NCI-H510A treated with DMSO at 0.1 percent for 48 hours (cell line): ENCODE data around the gene ATP2C1.
"Not testable (repeated sequence)": the region's sequence is repeated elsewhere in the genome, so short reads cannot be mapped to it uniquely, and the experiment has no call there.

ENCODE experiments used
- DNase-seq: peaks from one replicate; lab custom pipeline; 2025; lab: John Stamatoyannopoulos, UW

ATP2C1 gene

GRCh38 chr3:130935761-130936492, 42.0 kb downstream of the ATP2C1 start:
- DNase-seq = no peak

- no peak for DNase-seq
Observed at GRCh38 chr3:130939753-130940152, 45.9 kb downstream of the ATP2C1 start.

- DNase-seq = no peak
Observed at GRCh38 chr3:130941793-130942192, 47.9 kb downstream of the ATP2C1 start.

- no peak for DNase-seq
Observed at GRCh38 chr3:130946882-130947281, 53.0 kb downstream of the ATP2C1 start.

GRCh38 chr3:130948001-130948773, 54.3 kb downstream of the ATP2C1 start:
- no peak for DNase-seq

GRCh38 chr3:130948929-130949328, 55.0 kb downstream of the ATP2C1 start:
- DNase-seq = no peak

GRCh38 chr3:130950124-130950523, 56.2 kb downstream of the ATP2C1 start:
- DNase-seq = no peak

- no peak for DNase-seq
Observed at GRCh38 chr3:130950641-130951040, 56.8 kb downstream of the ATP2C1 start.

- no peak for DNase-seq
Observed at GRCh38 chr3:130955481-130955880, 61.6 kb downstream of the ATP2C1 start.

GRCh38 chr3:130956281-130956680, 62.4 kb downstream of the ATP2C1 start:
- no peak for DNase-seq

GRCh38 chr3:130956721-130957120, 62.8 kb downstream of the ATP2C1 start:
- no peak for DNase-seq

- no peak for DNase-seq
Observed at GRCh38 chr3:130960139-130960795, 66.4 kb downstream of the ATP2C1 start.

GRCh38 chr3:130961458-130961857, 67.6 kb downstream of the ATP2C1 start:
- DNase-seq = no peak

- no peak for DNase-seq
Observed at GRCh38 chr3:130963444-130963843, 69.6 kb downstream of the ATP2C1 start.

- no peak for DNase-seq
Observed at GRCh38 chr3:130963878-130964277, 70.0 kb downstream of the ATP2C1 start.

- DNase-seq = no peak
Observed at GRCh38 chr3:130967281-130967680, 73.4 kb downstream of the ATP2C1 start.

GRCh38 chr3:130968221-130968620, 74.3 kb downstream of the ATP2C1 start:
- no peak for DNase-seq

GRCh38 chr3:130969621-130970020, 75.7 kb downstream of the ATP2C1 start:
- no peak for DNase-seq

GRCh38 chr3:130971208-130971607, 77.3 kb downstream of the ATP2C1 start:
- no peak for DNase-seq

- not testable (repeated sequence) for DNase-seq
Observed at GRCh38 chr3:130972592-130972991, 78.7 kb downstream of the ATP2C1 start.

- DNase-seq = no peak
Observed at GRCh38 chr3:130973406-130973805, 79.5 kb downstream of the ATP2C1 start.

- DNase-seq = no peak
Observed at GRCh38 chr3:130974201-130974600, 80.3 kb downstream of the ATP2C1 start.

- DNase-seq = no peak
Observed at GRCh38 chr3:130975251-130975650, 81.4 kb downstream of the ATP2C1 start.
